H7 (cell line): ENCODE measurements around the gene STAP1. TPM values are rescaled to one million over a fixed set of nuclear protein-coding genes. Genes with fewer than 3 reads are reported as not detected.
"Not testable (repeated sequence)": the region's sequence is repeated elsewhere in the genome, so short reads cannot be mapped to it uniquely, and the experiment has no call there.

Experiments
- DNase-seq: peaks from one replicate; pipeline ENCODE4 v3.0.0; 2012
- H3K27me3 ChIP-seq: 2 replicates; pipeline ENCODE4 v1.6.0; 2011; ENCODE audit warnings: mild to moderate bottlenecking, low read length; ENCODE audit not compliant: control insufficient read depth, insufficient read depth
- H3K36me3 ChIP-seq: replicated peaks from 2 replicates; pipeline ENCODE4 v1.5.1; 2011; ENCODE audit warnings: low read length; ENCODE audit not compliant: control insufficient read depth, insufficient read depth
- H3K4me3 ChIP-seq: 2 replicates; pipeline ENCODE4 v1.5.1; 2011; ENCODE audit warnings: low read depth, mild to moderate bottlenecking, control low read depth, low read length, moderate library complexity; ENCODE audit not compliant: insufficient read depth
- total RNA-seq: library from RNA; depleted of rRNA; stranded (reverse); fragments of >200 nt; shearing (Covaris generic); gene quantifications from 2 replicates; pipeline ENCODE4 v1.2.3, GENCODE V29; 2014; rRNA removed

Gene STAP1
- total RNA-seq, 1 experiment from 2014 or later, result not detected

DNA sequence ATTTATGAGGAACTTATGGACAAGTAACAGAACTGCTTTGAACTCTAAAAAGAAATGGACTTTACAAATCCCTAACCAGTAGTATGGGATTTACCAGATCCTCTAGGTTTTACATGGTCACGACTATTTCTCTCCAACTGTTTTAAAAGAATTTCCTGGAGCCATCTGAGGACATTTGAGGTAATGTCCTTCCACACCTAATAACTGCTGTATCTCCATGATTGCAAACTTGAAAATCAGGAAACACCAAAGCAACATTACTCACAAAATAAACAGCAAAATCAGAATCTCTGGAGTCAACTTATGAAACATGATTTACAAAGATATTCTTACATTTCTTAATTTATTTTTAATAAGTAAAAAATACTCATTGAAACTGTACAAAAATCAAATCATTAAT, 58.0 kb downstream of the STAP1 start:
- no peaks in the 10 kb centered on the region for H3K27me3 ChIP-seq
- H3K4me3 ChIP-seq, result no peak overlapping the region
- no peak for DNase-seq
- peaks cover 5% of the 10 kb centered on the region for H3K36me3 ChIP-seq

DNA sequence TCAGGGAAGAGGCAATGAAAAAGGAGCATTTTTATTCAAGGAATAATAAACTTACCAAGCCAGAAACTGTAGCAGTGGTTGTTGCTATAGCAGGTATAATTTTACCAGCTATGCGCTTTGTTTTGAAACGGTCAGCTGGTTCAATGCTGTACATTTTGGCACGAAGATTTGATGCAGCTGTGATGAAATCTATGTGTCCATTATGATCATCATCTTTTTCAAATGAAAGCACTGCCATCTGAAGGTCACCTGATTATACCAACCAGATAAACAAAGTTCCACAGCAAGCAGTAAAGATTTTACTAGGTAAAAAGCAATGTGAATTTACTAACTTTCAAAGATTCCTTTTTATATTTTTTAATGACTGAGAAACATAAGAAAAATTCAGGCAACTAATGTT, 66.4 kb downstream of the STAP1 start:
- Histone ChIP-seq H3K27me3 (no peaks in the 10 kb centered on the region), H3K36me3 (peaks cover 7% of the 10 kb centered on the region), H3K4me3 (no peak overlapping the region)
- DNase-seq, result no peak

DNA sequence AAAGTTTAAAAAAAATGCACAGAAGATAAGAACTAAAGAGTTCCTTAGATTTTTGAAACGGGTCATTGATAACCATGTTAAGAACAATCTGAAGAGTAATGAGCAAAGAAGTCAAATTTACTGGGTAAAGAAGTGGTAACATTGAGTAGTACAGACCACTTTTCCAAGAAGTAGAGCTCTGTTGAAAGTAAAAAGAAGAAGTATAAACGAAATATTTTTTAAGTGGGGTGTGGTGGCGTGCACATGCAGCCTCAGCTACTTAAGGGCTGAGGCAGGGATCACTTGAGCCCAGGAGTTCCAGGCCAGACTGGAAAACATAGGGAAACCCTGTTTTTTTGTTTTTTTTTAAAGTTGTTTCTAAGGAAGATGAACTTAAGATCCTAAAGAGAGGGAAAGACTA, 74.0 kb downstream of the STAP1 start:
- no peak for DNase-seq
- Histone ChIP-seq H3K4me3 (no peak overlapping the region), H3K27me3 (no peaks in the 10 kb centered on the region), H3K36me3 (peaks cover 4% of the 10 kb centered on the region)

DNA sequence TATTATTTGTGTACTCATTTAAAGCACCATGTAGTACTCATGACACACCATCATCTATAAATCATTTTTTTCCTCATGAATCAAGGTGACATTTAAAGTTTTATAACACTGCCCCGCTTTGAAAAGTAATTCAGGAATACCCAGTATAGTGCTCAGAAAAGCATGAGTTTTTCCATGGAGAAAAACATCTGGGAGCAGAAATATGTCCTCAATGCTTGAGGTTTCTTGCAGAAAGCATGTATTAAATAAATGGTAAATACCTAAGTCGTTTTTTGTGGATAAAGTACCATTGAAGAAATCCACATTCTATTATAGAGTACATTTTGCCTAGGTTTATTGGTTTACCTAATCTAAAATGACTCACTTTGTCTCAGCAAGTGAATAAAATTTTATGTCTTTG, 76.2 kb downstream of the STAP1 start:
- no peak for DNase-seq

DNA sequence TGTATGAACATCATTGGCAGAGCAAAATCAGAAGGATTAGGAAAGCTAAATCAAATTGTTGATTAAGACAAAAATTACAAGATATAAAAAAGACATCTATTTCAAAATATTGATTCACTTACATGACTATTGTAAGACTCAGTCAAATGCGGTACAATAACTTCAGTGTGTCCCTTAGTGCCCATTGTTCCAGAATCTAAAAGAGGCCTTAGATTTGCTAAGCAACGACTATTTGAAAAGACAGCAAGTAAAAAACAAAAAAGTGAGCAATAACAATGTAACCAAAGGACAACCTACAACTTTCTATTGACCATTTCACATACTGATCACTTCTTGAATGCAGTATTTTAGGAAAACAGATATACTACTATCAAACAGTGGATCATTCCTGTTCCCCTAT, 76.8 kb downstream of the STAP1 start:
- Histone ChIP-seq H3K4me3 (no peak overlapping the region), H3K36me3 (peaks cover 9% of the 10 kb centered on the region)
- DNase-seq, result no peak

More for the DNA sequence above, 76.2 kb downstream of the STAP1 start:
- peaks cover 9% of the 10 kb centered on the region for H3K36me3 ChIP-seq
- no peaks in the 10 kb centered on the region for H3K27me3 ChIP-seq
- H3K4me3 ChIP-seq, result no peak overlapping the region

DNA sequence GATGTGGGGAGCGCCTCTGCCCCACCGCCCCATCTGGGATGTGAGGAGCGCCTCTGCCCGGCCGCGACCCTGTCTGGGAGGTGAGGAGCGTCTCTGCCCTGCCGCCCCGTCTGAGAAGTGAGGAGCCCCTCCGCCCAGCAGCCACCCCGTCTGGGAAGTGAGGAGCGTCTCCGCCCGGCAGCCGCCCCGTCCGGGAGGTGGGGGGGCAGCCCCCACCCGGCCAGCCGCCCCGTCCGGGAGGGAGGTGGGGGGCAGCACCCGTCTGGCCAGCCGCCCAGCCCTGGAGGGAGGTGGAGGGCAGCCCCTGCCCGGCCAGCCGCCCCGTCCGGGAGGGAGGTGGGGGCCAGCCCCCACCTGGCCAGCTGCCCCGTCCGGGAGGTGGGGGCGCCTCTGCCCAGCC, 78.5 kb downstream of the STAP1 start:
- not testable (repeated sequence) for H3K4me3 ChIP-seq, DNase-seq, H3K27me3 ChIP-seq, H3K36me3 ChIP-seq

More for the DNA sequence above, 76.8 kb downstream of the STAP1 start:
- H3K27me3 ChIP-seq, result no peaks in the 10 kb centered on the region

DNA sequence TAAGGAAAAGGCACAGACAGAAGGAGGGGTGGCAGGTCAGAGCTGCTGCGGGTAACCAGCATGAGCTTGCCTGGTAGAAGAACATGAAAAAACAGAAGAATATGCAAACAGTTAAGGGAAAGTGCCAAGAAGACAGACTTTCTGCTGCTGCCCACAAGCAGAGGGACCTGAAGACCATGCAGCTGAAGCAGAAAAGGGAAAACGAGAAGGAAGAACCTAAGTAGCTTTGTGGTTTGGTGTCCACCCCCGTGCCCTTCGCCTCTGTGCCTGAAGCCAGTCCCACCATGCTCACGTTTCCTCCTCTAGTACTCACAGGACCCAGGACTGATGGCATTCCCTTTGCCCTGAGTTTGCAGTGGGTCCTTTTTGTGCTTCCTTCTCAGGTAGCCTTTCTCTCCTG, 79.6 kb downstream of the STAP1 start:
- Histone ChIP-seq H3K27me3 (no peaks in the 10 kb centered on the region), H3K4me3 (no peak overlapping the region), H3K36me3 (peaks cover 5% of the 10 kb centered on the region)
- no peak for DNase-seq

DNA sequence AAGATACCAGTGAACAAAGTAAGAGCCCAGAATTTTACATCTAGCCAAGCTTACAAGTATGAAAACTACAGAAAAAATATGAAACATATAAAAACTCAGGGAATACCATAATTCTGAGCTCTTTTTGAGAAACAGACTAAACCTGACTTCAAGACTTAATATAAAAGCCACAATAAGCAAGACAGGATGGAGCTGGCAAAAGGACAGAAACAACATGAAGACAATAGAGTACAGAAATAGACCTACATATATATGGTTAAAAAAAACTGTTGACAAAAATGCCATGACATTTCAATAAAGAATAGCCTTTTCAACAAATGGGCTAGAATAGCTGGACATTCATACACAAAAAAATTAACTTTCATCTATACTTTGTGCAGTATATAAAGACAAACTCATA, 93.0 kb downstream of the STAP1 start:
- DNase-seq, result no peak
- H3K27me3 ChIP-seq, result no peaks in the 10 kb centered on the region
- H3K4me3 ChIP-seq, result no peak overlapping the region
- peaks cover 2% of the 10 kb centered on the region; the same call in 1 of the 2 replicates for H3K36me3 ChIP-seq

Other genes starting within 250 kb of the STAP1 start
- gene CENPC, start 13.2 kb upstream of the STAP1 start, total RNA-seq, result 9.7 and 16.9 TPM in 2 replicates
- 37.6 and 60.4 TPM in 2 replicates for gene UBA6, start 142.4 kb downstream of the STAP1 start, total RNA-seq
- not detected in 2 replicates for gene GNRHR, start 195.7 kb downstream of the STAP1 start, total RNA-seq